ENCODE measurements around the gene SPANXN4. TPM values are rescaled to one million over a fixed set of nuclear protein-coding genes. Genes with fewer than 3 reads are reported as not detected.

The SPANXN4 gene
- polyA plus RNA-seq, 1 donor from 2014 or later: not detected

GRCh38 chrX:143058120-143058519 is 32.4 kb downstream of the SPANXN4 start:
- Histone ChIP-seq H3F3A (ENCODE audit: insufficient read depth, low read length, poor library complexity, severe bottlenecking) (no peaks in the 10 kb centered on the region), H3K9me3 (ENCODE audit: low read length) (no peaks in the 10 kb centered on the region), H2AFZ (ENCODE audit: low read depth, low read length) (no peak overlapping the region), H3K36me3 (ENCODE audit: insufficient read depth, low read length) (no peaks in the 10 kb centered on the region), H3K9me2 (ENCODE audit: insufficient read depth, low read length) (no peaks in the 10 kb centered on the region), H3K9ac (ENCODE audit: low read length) (no peak overlapping the region), H4K20me1 (ENCODE audit: insufficient read depth) (no peaks in the 10 kb centered on the region), H3K79me2 (replicated peaks; ENCODE audit: insufficient read depth, low read length) (no peaks in the 10 kb centered on the region), H3K4me2 (ENCODE audit: low read length) (no peak overlapping the region), H3K27ac (ENCODE audit: low read length) (no peak overlapping the region), H3K27me3 (ENCODE audit: insufficient read depth, low read depth, low read length) (no peaks in the 10 kb centered on the region), H3K4me3 (ENCODE audit: low read length) (no peak overlapping the region)
- no peak for TF ChIP-seq TAF1 (IDR thresholded peaks at IDR 0.05; ENCODE audit: low read depth)

GRCh38 chrX:143081231-143081630 is 55.5 kb downstream of the SPANXN4 start:
- Histone ChIP-seq H3K9me3 (ENCODE audit: low read length) (no peaks in the 10 kb centered on the region), H3K27me3 (ENCODE audit: insufficient read depth, low read depth, low read length) (no peaks in the 10 kb centered on the region), H2AFZ (ENCODE audit: low read depth, low read length) (no peak overlapping the region), H4K20me1 (ENCODE audit: insufficient read depth) (no peaks in the 10 kb centered on the region), H3K4me2 (ENCODE audit: low read length) (no peak overlapping the region), H3K9ac (ENCODE audit: low read length) (no peak overlapping the region), H3K36me3 (ENCODE audit: insufficient read depth, low read length) (no peaks in the 10 kb centered on the region), H3K27ac (ENCODE audit: low read length) (no peak overlapping the region), H3K4me3 (ENCODE audit: low read length) (no peak overlapping the region), H3K9me2 (ENCODE audit: insufficient read depth, low read length) (no peaks in the 10 kb centered on the region), H3K79me2 (replicated peaks; ENCODE audit: insufficient read depth, low read length) (no peaks in the 10 kb centered on the region), H3F3A (ENCODE audit: insufficient read depth, low read length, poor library complexity, severe bottlenecking) (no peaks in the 10 kb centered on the region)
- TF ChIP-seq POLR2AphosphoS5 (IDR thresholded peaks at IDR 0.05) (no peak), EP300 (conservative IDR thresholded peaks at IDR 0.05; ENCODE audit: poor library complexity, severe bottlenecking) (no peak), SMC3 (conservative IDR thresholded peaks at IDR 0.05; ENCODE audit: poor library complexity) (no peak), TAF1 (IDR thresholded peaks at IDR 0.05; ENCODE audit: low read depth) (no peak), REST (IDR thresholded peaks at IDR 0.05; ENCODE audit: borderline replicate concordance) (no peak), MXI1 (conservative IDR thresholded peaks at IDR 0.05; ENCODE audit: poor library complexity, severe bottlenecking) (no peak), EZH2 (IDR thresholded peaks at IDR 0.05; ENCODE audit: borderline replicate concordance, insufficient read depth, low read length, poor library complexity, severe bottlenecking) (no peak), RAD21 (conservative IDR thresholded peaks at IDR 0.05) (no peak), CTCF (IDR thresholded peaks at IDR 0.05; ENCODE audit: poor library complexity, severe bottlenecking) (no peak)

GRCh38 chrX:143082537-143082936 is 56.8 kb downstream of the SPANXN4 start:
- no peak overlapping the region for H2AFZ ChIP-seq (ENCODE audit: low read depth, low read length)
- no peaks in the 10 kb centered on the region for H3K9me2 ChIP-seq (ENCODE audit: insufficient read depth, low read length)
- TF ChIP-seq RAD21 (conservative IDR thresholded peaks at IDR 0.05): no peak
- no peak for TF ChIP-seq EP300 (conservative IDR thresholded peaks at IDR 0.05; ENCODE audit: poor library complexity, severe bottlenecking)
- TF ChIP-seq EZH2 (IDR thresholded peaks at IDR 0.05; ENCODE audit: borderline replicate concordance, insufficient read depth, low read length, poor library complexity, severe bottlenecking): no peak
- TF ChIP-seq POLR2AphosphoS5 (IDR thresholded peaks at IDR 0.05): no peak
- TF ChIP-seq CTCF (IDR thresholded peaks at IDR 0.05; ENCODE audit: poor library complexity, severe bottlenecking): no peak
- no peak for TF ChIP-seq REST (IDR thresholded peaks at IDR 0.05; ENCODE audit: borderline replicate concordance)
- TF ChIP-seq SMC3 (conservative IDR thresholded peaks at IDR 0.05; ENCODE audit: poor library complexity): no peak
- no peak for TF ChIP-seq TAF1 (IDR thresholded peaks at IDR 0.05; ENCODE audit: low read depth)
- TF ChIP-seq MXI1 (conservative IDR thresholded peaks at IDR 0.05; ENCODE audit: poor library complexity, severe bottlenecking): no peak
- H3K9ac ChIP-seq (ENCODE audit: low read length): no peak overlapping the region
- no peaks in the 10 kb centered on the region for H3F3A ChIP-seq (ENCODE audit: insufficient read depth, low read length, poor library complexity, severe bottlenecking)
- no peak overlapping the region for H3K4me2 ChIP-seq (ENCODE audit: low read length)
- H3K4me3 ChIP-seq (ENCODE audit: low read length): no peak overlapping the region
- no peak overlapping the region for H3K27ac ChIP-seq (ENCODE audit: low read length)
- H3K27me3 ChIP-seq (ENCODE audit: insufficient read depth, low read depth, low read length): no peaks in the 10 kb centered on the region
- H3K36me3 ChIP-seq (ENCODE audit: insufficient read depth, low read length): no peaks in the 10 kb centered on the region
- no peaks in the 10 kb centered on the region for H4K20me1 ChIP-seq (ENCODE audit: insufficient read depth)
- no peaks in the 10 kb centered on the region for H3K79me2 ChIP-seq (replicated peaks; ENCODE audit: insufficient read depth, low read length)
- H3K9me3 ChIP-seq (ENCODE audit: low read length): no peaks in the 10 kb centered on the region
